Measurements from ENCODE around the gene ITCH.

DNA sequence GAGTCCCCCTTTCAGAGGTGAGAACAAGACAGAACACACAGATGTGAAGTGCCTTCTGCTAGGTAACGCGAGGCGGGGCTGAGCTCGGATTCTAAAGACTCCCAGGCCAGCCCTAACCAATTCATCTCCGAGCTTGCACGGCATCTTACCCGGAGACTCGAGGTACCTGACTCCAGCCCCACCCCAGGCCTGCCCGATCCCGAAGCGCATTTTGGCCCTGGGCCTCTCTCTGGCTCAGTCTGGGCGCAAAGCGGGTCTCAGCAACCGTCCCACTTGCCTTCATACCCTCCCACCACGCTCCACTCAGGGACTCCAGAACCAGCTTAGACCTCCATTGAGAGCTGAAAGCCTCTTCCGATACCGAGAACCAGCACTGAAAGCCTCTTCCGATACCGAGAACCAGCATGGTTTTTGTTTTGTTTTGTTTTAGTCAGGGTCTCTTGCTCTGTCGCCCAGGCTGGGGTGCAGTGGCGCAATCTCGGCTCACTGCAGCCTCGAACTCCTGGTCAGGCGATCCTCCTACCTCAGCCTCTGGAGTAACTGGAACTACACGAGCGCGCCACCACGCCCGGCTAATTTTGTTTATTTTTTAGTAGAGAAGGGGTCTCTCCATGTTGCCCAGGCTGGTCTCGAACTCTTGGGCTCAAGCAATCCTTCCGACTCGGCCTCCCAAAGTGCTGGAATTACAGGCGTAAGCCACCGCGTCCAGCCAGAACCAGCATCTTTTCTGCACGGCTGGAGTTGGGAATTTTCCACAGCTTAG is 152.6 kb downstream of the ITCH start:
- TF ChIP-seq EZH2phosphoT487 (conservative IDR thresholded peaks at IDR 0.05; ENCODE audit: low read length), result no peak
- TF ChIP-seq, protein P1, sequence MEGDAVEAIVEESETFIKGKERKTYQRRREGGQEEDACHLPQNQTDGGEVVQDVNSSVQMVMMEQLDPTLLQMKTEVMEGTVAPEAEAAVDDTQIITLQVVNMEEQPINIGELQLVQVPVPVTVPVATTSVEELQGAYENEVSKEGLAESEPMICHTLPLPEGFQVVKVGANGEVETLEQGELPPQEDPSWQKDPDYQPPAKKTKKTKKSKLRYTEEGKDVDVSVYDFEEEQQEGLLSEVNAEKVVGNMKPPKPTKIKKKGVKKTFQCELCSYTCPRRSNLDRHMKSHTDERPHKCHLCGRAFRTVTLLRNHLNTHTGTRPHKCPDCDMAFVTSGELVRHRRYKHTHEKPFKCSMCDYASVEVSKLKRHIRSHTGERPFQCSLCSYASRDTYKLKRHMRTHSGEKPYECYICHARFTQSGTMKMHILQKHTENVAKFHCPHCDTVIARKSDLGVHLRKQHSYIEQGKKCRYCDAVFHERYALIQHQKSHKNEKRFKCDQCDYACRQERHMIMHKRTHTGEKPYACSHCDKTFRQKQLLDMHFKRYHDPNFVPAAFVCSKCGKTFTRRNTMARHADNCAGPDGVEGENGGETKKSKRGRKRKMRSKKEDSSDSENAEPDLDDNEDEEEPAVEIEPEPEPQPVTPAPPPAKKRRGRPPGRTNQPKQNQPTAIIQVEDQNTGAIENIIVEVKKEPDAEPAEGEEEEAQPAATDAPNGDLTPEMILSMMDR (IDR thresholded peaks at IDR 0.05; ENCODE audit: insufficient read depth, low read length, poor library complexity, severe bottlenecking), result no peak
